ENCODE data around the gene IRF7. TPM values are rescaled to one million over a fixed set of nuclear protein-coding genes. Genes with fewer than 3 reads are reported as not detected.

The IRF7 gene
- total and polyA plus RNA-seq, 4 donors, result 15.7 to 62.4 (median 37.0) TPM

GRCh38 chr11:617199-617911 lies 1.6 kb upstream of the IRF7 start:
- no peak overlapping the region for H3K4me3 ChIP-seq (ENCODE audit: low read depth in 1 of 3, low read length in 3 of 3)
- no peaks in the 10 kb centered on the region for H3K9me3 ChIP-seq (ENCODE audit: control insufficient read depth in 4 of 4, low read length in 3 of 4)
- H3K4me1 ChIP-seq (ENCODE audit: control insufficient read depth in 4 of 4, insufficient read depth in 4 of 4, low read length in 3 of 4), result peaks cover 9 to 41% (median 32%) of the 10 kb centered on the region in 4 donors
- no peak overlapping the region for H3K27ac ChIP-seq (ENCODE audit: low read depth in 1 of 2, low read length in 2 of 2)
- DNase-seq (ENCODE audit: low spot score), result no peak
- H3K27me3 ChIP-seq (ENCODE audit: control insufficient read depth in 4 of 4, insufficient read depth in 4 of 4, low read length in 3 of 4), result no peaks in the 10 kb centered on the region
- no peak overlapping the region for H3K9ac ChIP-seq (ENCODE audit: low read depth in 1 of 2, low read length in 2 of 2)
- H3K36me3 ChIP-seq (ENCODE audit: control insufficient read depth in 4 of 4, insufficient read depth in 3 of 4, low read depth in 1 of 4, low read length in 3 of 4), result peaks cover 2 to 11% (median 6%) of the 10 kb centered on the region in 4 donors
- WGBS, result 95% methylated on average over 57 of the region's 57 CpGs
- no peak for TF ChIP-seq JUND (IDR thresholded peaks at IDR 0.05)

GRCh38 chr11:616320-617198 lies 809 bp upstream of the IRF7 start:
- DNase-seq (ENCODE audit: low spot score), result no peak
- WGBS, result 85% methylated on average over 39 of the region's 39 CpGs
- Histone ChIP-seq H3K27ac (ENCODE audit: low read depth in 1 of 2, low read length in 2 of 2) (peak overlapping the region; percentile 80 to 98), H3K4me1 (ENCODE audit: control insufficient read depth in 4 of 4, insufficient read depth in 4 of 4, low read length in 3 of 4) (peaks cover 12 to 49% (median 39%) of the 10 kb centered on the region in 4 donors), H3K9ac (ENCODE audit: low read depth in 1 of 2, low read length in 2 of 2) (no peak overlapping the region), H3K36me3 (ENCODE audit: control insufficient read depth in 4 of 4, insufficient read depth in 3 of 4, low read depth in 1 of 4, low read length in 3 of 4) (peaks cover 2 to 12% (median 8%) of the 10 kb centered on the region in 4 donors), H3K9me3 (ENCODE audit: control insufficient read depth in 4 of 4, low read length in 3 of 4) (no peaks in the 10 kb centered on the region), H3K27me3 (ENCODE audit: control insufficient read depth in 4 of 4, insufficient read depth in 4 of 4, low read length in 3 of 4) (no peaks in the 10 kb centered on the region), H3K4me3 (ENCODE audit: low read depth in 1 of 3, low read length in 3 of 3) (peak overlapping the region in 1 of 3 donors; percentile 68)
- TF ChIP-seq TAF1 (conservative IDR thresholded peaks at IDR 0.05) (no peak), EGR1 (IDR thresholded peaks at IDR 0.05; ENCODE audit: low read depth in 2 of 2) (no peak), SP1 (IDR thresholded peaks at IDR 0.05) (no peak), HNF4A (conservative IDR thresholded peaks at IDR 0.05) (no peak), FOXA2 (IDR thresholded peaks at IDR 0.05) (no peak)

GRCh38 chr11:614623-615503 lies 887 bp downstream of the IRF7 start:
- Histone ChIP-seq H3K27me3 (ENCODE audit: control insufficient read depth in 4 of 4, insufficient read depth in 4 of 4, low read length in 3 of 4) (no peaks in the 10 kb centered on the region), H3K9ac (ENCODE audit: low read depth in 1 of 2, low read length in 2 of 2) (peak overlapping the region; percentile 51 to 96), H3K9me3 (ENCODE audit: control insufficient read depth in 4 of 4, low read length in 3 of 4) (no peaks in the 10 kb centered on the region), H3K27ac (ENCODE audit: low read depth in 1 of 2, low read length in 2 of 2) (peak overlapping the region; percentile 80 to 98), H3K4me1 (ENCODE audit: control insufficient read depth in 4 of 4, insufficient read depth in 4 of 4, low read length in 3 of 4) (peaks cover 20 to 66% (median 56%) of the 10 kb centered on the region in 4 donors), H3K36me3 (ENCODE audit: control insufficient read depth in 4 of 4, insufficient read depth in 3 of 4, low read depth in 1 of 4, low read length in 3 of 4) (peaks cover 3 to 24% (median 11%) of the 10 kb centered on the region in 4 donors), H3K4me3 (ENCODE audit: low read depth in 1 of 3, low read length in 3 of 3) (peak overlapping the region; percentile 68 to 91 (median 70))
- TF ChIP-seq TAF1 (conservative IDR thresholded peaks at IDR 0.05) (no peak), MAX (IDR thresholded peaks at IDR 0.05) (peak; percentile 26), HNF4A (conservative IDR thresholded peaks at IDR 0.05) (peak; percentile 32 to 54), SP1 (IDR thresholded peaks at IDR 0.05) (peak; percentile 79), RAD21 (IDR thresholded peaks at IDR 0.05) (peak in 1 of 2 donors; percentile 29), FOXA2 (IDR thresholded peaks at IDR 0.05) (no peak), REST (IDR thresholded peaks at IDR 0.05) (no peak), YY1 (IDR thresholded peaks at IDR 0.05) (no peak), RXRA (IDR thresholded peaks at IDR 0.05) (peak; percentile 81 to 83), GABPA (IDR thresholded peaks at IDR 0.05 in 1 of 2, conservative IDR thresholded peaks at IDR 0.05 in 1 of 2) (no peak)
- DNase-seq (ENCODE audit: low spot score), result no peak
- WGBS, result 24% methylated on average over 68 of the region's 68 CpGs

All from liver (tissue), 9 donors.